GM23248 (cell line): ENCODE data around the gene HSPD1. TPM values are rescaled to one million over a fixed set of nuclear protein-coding genes. Genes with fewer than 3 reads are reported as not detected.
A peak's percentile ranks its signal among the peaks of the same experiment; 100 is the strongest.

ENCODE experiments used
- DNase-seq: peaks from one replicate; pipeline ENCODE4 v3.0.0-alpha.2; 2015
- H2AFZ ChIP-seq: fragments of 200-600 bp; sonication (generic); 2 replicates; pipeline ENCODE4 v1.6.1; 2016; ENCODE audit warnings: antibody characterized with exemption
- H3F3A ChIP-seq: fragments of 200-600 bp; sonication (generic); 2 replicates; pipeline ENCODE4 v1.6.1; 2016; ENCODE audit warnings: mild to moderate bottlenecking, antibody characterized with exemption, mixed run types; ENCODE audit not compliant: insufficient read depth
- H3K27ac ChIP-seq: fragments of 200-600 bp; sonication (generic); 2 replicates; pipeline ENCODE4 v1.5.1; 2016; ENCODE audit warnings: mild to moderate bottlenecking
- H3K27me3 ChIP-seq: fragments of 200-600 bp; sonication (generic); replicated peaks from 2 replicates; pipeline ENCODE4 v1.6.1; 2016; ENCODE audit warnings: mild to moderate bottlenecking; ENCODE audit not compliant: insufficient read depth
- H3K36me3 ChIP-seq: fragments of 200-600 bp; sonication (generic); 2 replicates; pipeline ENCODE4 v1.6.1; 2016; ENCODE audit warnings: low read depth, mild to moderate bottlenecking
- H3K4me1 ChIP-seq: fragments of 200-600 bp; sonication (generic); 2 replicates; pipeline ENCODE4 v1.6.1; 2016; ENCODE audit warnings: mild to moderate bottlenecking; ENCODE audit not compliant: insufficient read depth
- H3K4me2 ChIP-seq: fragments of 200-600 bp; sonication (generic); one replicate; pipeline ENCODE4 v1.6.1; 2016; ENCODE audit warnings: mild to moderate bottlenecking; ENCODE audit not compliant: unreplicated experiment
- H3K4me3 ChIP-seq: fragments of 200-600 bp; sonication (generic); 2 replicates; pipeline ENCODE4 v1.5.1; 2016; ENCODE audit warnings: mild to moderate bottlenecking
- H3K79me2 ChIP-seq: fragments of 200-600 bp; sonication (generic); 2 replicates; pipeline ENCODE4 v1.6.1; 2016; ENCODE audit warnings: mild to moderate bottlenecking; ENCODE audit not compliant: insufficient read depth
- H3K9ac ChIP-seq: fragments of 200-600 bp; sonication (generic); 2 replicates; pipeline ENCODE4 v1.6.1; 2016; ENCODE audit warnings: mild to moderate bottlenecking
- H3K9me2 ChIP-seq: fragments of 200-600 bp; sonication (generic); 2 replicates; pipeline ENCODE4 v1.6.1; 2016; ENCODE audit warnings: mixed run types, mild to moderate bottlenecking, moderate library complexity; ENCODE audit not compliant: insufficient read depth
- H3K9me3 ChIP-seq: fragments of 200-600 bp; sonication (generic); one replicate; pipeline ENCODE4 v1.6.1; 2017; ENCODE audit warnings: low read depth
- H4K20me1 ChIP-seq: fragments of 200-600 bp; sonication (generic); 2 replicates; pipeline ENCODE4 v1.6.0; 2016; ENCODE audit not compliant: insufficient read depth
- EZH2 ChIP-seq: fragments of 200-600 bp; sonication (generic); IDR thresholded peaks from 2 replicates; pipeline ENCODE4 v1.6.1; 2018; ENCODE audit warnings: antibody characterized with exemption, mild to moderate bottlenecking; ENCODE audit not compliant: insufficient read depth, poor library complexity, severe bottlenecking
- EZH2phosphoT487 ChIP-seq: fragments of 200-600 bp; sonication (generic); IDR thresholded peaks from 2 replicates; pipeline ENCODE4 v1.6.1; 2018; ENCODE audit warnings: antibody characterized with exemption, moderate library complexity, mild to moderate bottlenecking, low read depth; ENCODE audit not compliant: insufficient read depth
- WGBS, 2 experiments: methylation state at CpG; one replicate each; pipeline ENCODE4 v1.1.6; 2015 to 2017; ENCODE audit warnings: low lambda C conversion rate in 2 of 2, low coverage in 1 of 2; ENCODE audit errors: missing lambda C conversion rate in 2 of 2; 5-methylcytosine and 5-hydroxymethylcytosine counted together
- in situ Hi-C: fragments of 300-500 bp; cut with MboI; formaldehyde crosslinking; loops from 2 replicates; pipeline ENCODE4 v1.15.0; 2020
- polyA plus RNA-seq: library from polyadenylated mRNA; unstranded; fragments of >200 nt; fragmentation: Nextera tagmentation; extraction: Ambion mirVana; gene quantifications from 2 replicates; pipeline ENCODE4 v1.2.1, GENCODE V29; 2016
- total RNA-seq: library from RNA; depleted of rRNA; stranded (reverse); fragments of >200 nt; shearing (Covaris generic); gene quantifications from 2 replicates; pipeline ENCODE4 v1.2.3, GENCODE V29; 2014

HSPD1 gene
- total and polyA plus RNA-seq, 2 experiments from 2014 or later, result 151 to 214 TPM

- WGBS, 2 experiments, result 16 to 26% methylated on average over 1 of the region's 1 CpG
- H3K9me2 ChIP-seq, result no peaks in the 10 kb centered on the region
- no peaks in the 10 kb centered on the region for H3K9me3 ChIP-seq
- H3K9ac ChIP-seq, result no peak overlapping the region
- no peak for DNase-seq
- H3K4me3 ChIP-seq, result no peak overlapping the region
- H3K4me2 ChIP-seq, result no peak overlapping the region
- in situ Hi-C loops, result no loop called here
- no peak overlapping the region for H3K27ac ChIP-seq
- 0 out of 2 replicates have a peak, but pooled peaks cover 6% of the 10 kb centered on the region for H4K20me1 ChIP-seq
- TF ChIP-seq EZH2phosphoT487 (no peak), EZH2 (no peak)
- H3F3A ChIP-seq, result no peaks in the 10 kb centered on the region
- H3K27me3 ChIP-seq, result no peaks in the 10 kb centered on the region
- H2AFZ ChIP-seq, result no peak overlapping the region
- peaks cover 96% of the 10 kb centered on the region for H3K79me2 ChIP-seq
- H3K4me1 ChIP-seq, result peaks cover 4% of the 10 kb centered on the region; the same call in 1 of the 2 replicates
- H3K36me3 ChIP-seq, result peaks cover 43% of the 10 kb centered on the region
These were observed 40.1 kb upstream of the HSPD1 start for GRCh38 chr2:197539734-197540133.

- H3K9me2 ChIP-seq, result no peaks in the 10 kb centered on the region
- peaks cover 96% of the 10 kb centered on the region for H3K79me2 ChIP-seq
- H3K36me3 ChIP-seq, result peaks cover 36% of the 10 kb centered on the region
- H3F3A ChIP-seq, result peaks cover 5% of the 10 kb centered on the region; the same call in 1 of the 2 replicates
- H3K27ac ChIP-seq, result no peak overlapping the region
- no peaks in the 10 kb centered on the region for H3K9me3 ChIP-seq
- H3K4me2 ChIP-seq, result no peak overlapping the region
- no peak for TF ChIP-seq EZH2phosphoT487
- TF ChIP-seq EZH2, result no peak
- DNase-seq, result peak; percentile 14
- no peak overlapping the region for H3K9ac ChIP-seq
- in situ Hi-C loops, result no loop called here
- no peak overlapping the region for H3K4me3 ChIP-seq
- H4K20me1 ChIP-seq, result 0 out of 2 replicates have a peak, but pooled peaks cover 6% of the 10 kb centered on the region
- peaks cover 8% of the 10 kb centered on the region for H3K4me1 ChIP-seq
- no peaks in the 10 kb centered on the region for H3K27me3 ChIP-seq
- 40 to 57% methylated on average over 2 of the region's 2 CpGs for WGBS, 2 experiments
- H2AFZ ChIP-seq, result no peak overlapping the region
These were observed 38.8 kb upstream of the HSPD1 start for GRCh38 chr2:197538412-197538811.

GRCh38 chr2:197517150-197517549, 17.5 kb upstream of the HSPD1 start:
- peaks cover 63% of the 10 kb centered on the region for H3K79me2 ChIP-seq
- H3K36me3 ChIP-seq, result no peaks in the 10 kb centered on the region
- TF ChIP-seq EZH2 (no peak), EZH2phosphoT487 (no peak)
- H2AFZ ChIP-seq, result peak overlapping the region; percentile 93; the same call in 1 of the 2 replicates
- WGBS, 2 experiments, result 2 to 13% methylated on average over 2 of the region's 2 CpGs
- peak; percentile 23 for DNase-seq
- no peaks in the 10 kb centered on the region for H3K9me3 ChIP-seq
- peak overlapping the region; percentile 89 for H3K9ac ChIP-seq
- peak overlapping the region; percentile 70; the same call in 1 of the 2 replicates for H3K27ac ChIP-seq
- peaks cover 23% of the 10 kb centered on the region for H3K4me1 ChIP-seq
- H3K27me3 ChIP-seq, result no peaks in the 10 kb centered on the region
- H3K4me2 ChIP-seq, result peak overlapping the region; percentile 95
- peaks cover 30% of the 10 kb centered on the region for H3F3A ChIP-seq
- in situ Hi-C loops, result no loop called here
- H3K9me2 ChIP-seq, result no peaks in the 10 kb centered on the region
- peaks cover 5% of the 10 kb centered on the region; the same call in 1 of the 2 replicates for H4K20me1 ChIP-seq
- H3K4me3 ChIP-seq, result peak overlapping the region; percentile 100

GRCh38 chr2:197516393-197516761, 16.7 kb upstream of the HSPD1 start:
- Histone ChIP-seq H3K4me3 (peak overlapping the region; percentile 100), H3K4me1 (peaks cover 23% of the 10 kb centered on the region), H3K36me3 (no peaks in the 10 kb centered on the region), H3K27ac (peak overlapping the region; percentile 70), H3K9me2 (no peaks in the 10 kb centered on the region), H4K20me1 (peaks cover 5% of the 10 kb centered on the region; the same call in 1 of the 2 replicates), H3F3A (peaks cover 30% of the 10 kb centered on the region), H3K4me2 (peak overlapping the region; percentile 95), H3K9ac (peak overlapping the region; percentile 89), H3K27me3 (no peaks in the 10 kb centered on the region), H2AFZ (peak overlapping the region; percentile 93), H3K9me3 (no peaks in the 10 kb centered on the region), H3K79me2 (peaks cover 55% of the 10 kb centered on the region)
- in situ Hi-C loops, result no loop called here
- 0 to 2% methylated on average over 10 to 13 of the region's 17 CpGs for WGBS, 2 experiments
- peak; percentile 68 for DNase-seq
- no peak for TF ChIP-seq EZH2
- TF ChIP-seq EZH2phosphoT487, result no peak
